SKM-1 (cell line): Measurements from ENCODE around the gene STAG3.
"Not testable (repeated sequence)": the region's sequence is repeated elsewhere in the genome, so short reads cannot be mapped to it uniquely, and the experiment has no call there.

ENCODE experiments used
- DNase-seq: peaks from one replicate; lab custom pipeline; 2025; ENCODE audit not compliant: unreplicated experiment; lab: John Stamatoyannopoulos, UW

The STAG3 gene

GRCh38 chr7:100171840-100172239 lies 5.9 kb upstream of the STAG3 start:
- DNase-seq = no peak

- no peak for DNase-seq
These were observed 3.8 kb upstream of the STAG3 start for GRCh38 chr7:100173806-100174495.

- DNase-seq = no peak
These were observed 3.1 kb upstream of the STAG3 start for GRCh38 chr7:100174582-100174981.

DNA sequence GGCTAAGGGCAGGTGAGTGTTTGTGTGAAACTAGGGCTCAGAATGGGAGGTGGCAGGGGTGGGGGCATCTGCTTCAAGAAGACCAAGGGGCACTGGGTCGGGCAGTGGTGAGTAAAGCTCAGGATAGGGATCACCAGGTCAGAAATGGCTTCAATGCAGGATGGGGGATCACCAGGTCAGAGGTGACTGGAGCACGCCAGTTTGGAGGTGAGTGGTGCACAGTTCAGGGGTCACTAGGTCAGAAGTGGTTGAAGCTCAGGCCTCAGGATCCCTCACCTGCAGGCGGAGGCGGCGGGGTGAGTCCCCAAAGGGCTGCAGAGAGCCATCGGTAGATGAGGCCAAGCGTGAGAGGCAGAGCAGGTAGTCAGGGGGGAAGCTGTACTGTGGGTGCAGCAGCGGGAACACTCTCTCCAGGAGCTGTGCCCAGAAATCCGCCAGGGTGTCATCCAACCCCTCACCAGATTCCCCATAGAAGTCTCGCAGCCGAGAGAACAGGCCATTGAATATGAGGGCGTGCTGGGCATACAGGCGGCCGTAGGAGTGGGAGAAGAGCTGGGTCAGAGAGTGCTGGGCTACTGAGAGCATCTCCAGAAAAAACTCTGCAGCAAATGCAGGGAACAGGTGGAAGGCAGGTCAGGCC lies 2.3 kb upstream of the STAG3 start:
- DNase-seq = no peak

DNA sequence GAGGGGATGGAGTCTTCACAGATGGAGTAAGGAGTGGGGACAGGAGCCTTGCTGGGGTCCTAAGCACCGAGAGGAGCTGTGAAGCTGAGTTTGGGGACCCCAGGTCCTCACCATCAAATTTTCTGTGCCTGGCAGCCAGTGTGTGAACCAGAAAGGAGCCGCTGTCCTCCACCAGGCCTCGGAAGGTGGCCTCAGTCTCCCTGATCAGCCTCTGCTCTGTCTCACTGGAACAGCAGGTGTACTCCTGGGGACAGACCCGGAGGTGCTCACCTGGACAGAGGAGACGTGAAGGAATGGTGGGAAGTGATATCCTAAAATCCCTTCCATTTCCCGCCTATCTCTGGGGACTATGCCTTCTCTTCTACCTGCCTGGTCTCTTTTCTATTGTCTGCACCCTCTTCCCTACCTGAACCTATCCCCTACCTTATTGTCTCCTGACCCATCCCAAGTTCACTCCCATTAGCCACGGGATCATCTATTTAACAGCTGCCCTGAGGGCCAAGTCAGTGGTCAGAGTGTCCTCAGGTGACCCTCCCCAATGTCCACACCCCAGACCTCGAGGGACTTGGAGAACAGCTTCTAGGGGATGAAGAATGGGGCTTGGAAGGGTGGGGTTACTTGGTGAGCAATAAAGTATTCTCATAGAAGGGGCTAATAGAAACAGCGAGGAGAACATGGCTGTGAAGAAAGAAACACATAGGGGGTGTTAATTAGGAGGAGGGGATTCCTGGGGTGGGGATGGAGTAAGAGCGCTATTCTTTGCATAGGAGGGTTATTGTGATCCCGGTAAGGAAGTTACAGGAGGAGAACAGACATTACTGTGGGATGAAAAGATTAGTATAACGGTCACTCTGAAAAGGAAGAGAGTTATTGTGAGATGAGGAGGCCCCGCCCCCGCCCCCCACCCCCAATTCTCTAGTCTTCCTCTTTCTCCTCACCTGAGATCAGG lies 1.3 kb upstream of the STAG3 start:
- no peak for DNase-seq

DNA sequence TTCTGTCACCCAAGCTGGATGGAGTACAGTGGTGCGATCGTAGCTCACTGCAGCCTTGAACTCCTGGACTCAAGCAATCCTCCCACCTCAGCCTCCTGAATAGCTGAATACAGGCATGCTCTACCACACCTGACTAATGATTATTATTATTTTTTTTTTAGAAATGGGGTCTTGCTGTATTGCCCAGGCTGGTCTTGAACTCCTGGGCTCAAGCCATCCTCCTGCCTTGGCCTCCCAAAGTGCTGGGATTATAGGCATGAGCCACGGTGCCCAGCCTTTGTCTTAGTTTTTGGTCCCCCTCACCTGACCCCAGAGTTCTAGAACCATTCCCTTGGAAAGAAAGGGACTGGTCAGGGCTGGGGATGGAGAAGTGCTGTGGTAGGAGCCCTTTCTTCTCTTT lies 2.4 kb downstream of the STAG3 start:
- DNase-seq = not testable (repeated sequence)

DNA sequence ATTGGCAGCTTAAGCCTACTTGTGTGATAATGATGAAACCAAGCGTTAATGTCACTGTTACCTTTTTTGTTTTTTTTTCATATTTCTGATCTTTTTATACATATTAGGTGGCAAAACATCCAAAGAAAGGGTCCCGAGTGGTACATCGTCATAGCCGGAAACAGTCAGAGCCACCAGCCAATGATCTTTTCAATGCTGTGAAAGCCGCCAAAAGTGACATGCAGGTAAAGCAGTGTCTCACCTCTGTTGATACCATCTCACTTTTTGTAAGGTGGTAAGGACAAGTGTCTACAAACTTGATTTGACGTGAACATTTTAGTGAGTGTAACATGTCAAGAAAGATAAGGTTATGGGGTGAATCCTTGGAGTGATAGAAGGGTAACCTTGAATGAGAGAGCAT lies 4.9 kb downstream of the STAG3 start:
- not testable (repeated sequence) for DNase-seq

DNA sequence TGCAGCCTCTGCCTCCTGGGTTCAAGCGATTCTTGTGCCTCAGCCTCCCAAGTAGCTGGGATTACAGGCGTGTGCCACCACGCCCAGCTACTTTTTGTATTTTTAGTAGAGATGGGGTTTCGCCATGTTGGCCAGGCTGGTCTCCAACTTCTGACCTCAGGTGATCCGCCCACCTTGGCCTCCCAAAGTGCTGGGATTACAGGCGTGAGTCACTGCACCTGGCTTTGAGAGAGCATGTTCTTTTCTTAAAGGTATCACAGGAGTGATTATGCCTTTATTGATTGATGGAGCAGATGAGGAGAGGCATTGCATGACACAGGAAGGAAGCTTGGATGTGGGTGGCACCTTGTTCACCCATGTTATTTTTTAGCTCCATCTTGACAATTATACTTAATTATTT lies 5.4 kb downstream of the STAG3 start:
- not testable (repeated sequence) for DNase-seq

DNA sequence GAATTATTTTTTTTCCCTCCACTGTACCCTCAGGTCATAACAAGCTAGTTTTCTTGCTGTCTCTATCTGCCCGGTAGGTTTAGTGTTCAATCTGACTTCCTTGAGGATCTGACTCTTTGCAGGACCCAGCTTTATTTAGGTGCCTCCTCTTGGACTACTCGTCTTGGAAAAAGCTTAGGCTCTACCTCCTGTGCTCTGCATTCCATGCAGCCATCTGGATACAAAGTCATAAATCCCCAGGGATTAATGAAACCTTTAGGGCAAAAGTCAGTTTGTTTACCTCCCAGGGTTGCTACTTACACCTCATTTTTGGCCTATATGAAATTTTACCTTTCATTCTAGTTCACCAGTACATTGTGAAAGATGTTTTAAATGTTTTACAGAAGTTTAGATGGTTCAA lies 8.0 kb downstream of the STAG3 start:
- no peak for DNase-seq

GRCh38 chr7:100189061-100189460 lies 11.3 kb downstream of the STAG3 start:
- DNase-seq = no peak

GRCh38 chr7:100190048-100190711 lies 12.5 kb downstream of the STAG3 start:
- DNase-seq = no peak

DNA sequence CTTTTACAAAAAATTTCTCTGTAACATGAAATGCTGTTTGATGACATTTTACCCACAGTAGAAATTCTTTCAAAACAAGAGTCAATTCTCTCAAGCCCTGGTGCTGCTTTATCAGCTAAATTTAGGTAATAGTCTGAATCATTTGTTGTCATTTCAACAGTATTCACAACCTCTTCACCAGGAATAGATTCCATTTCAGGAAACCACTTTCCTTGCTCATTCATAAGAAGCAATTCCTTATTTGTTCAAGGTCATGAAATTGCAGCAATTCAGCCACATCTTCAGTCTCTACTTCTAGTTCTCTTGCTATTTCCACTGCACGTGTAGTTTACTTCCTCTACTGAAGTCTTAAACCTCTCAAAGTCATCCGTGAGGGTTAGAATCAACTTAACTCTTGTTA lies 14.1 kb downstream of the STAG3 start:
- peak; percentile 36 for DNase-seq

DNA sequence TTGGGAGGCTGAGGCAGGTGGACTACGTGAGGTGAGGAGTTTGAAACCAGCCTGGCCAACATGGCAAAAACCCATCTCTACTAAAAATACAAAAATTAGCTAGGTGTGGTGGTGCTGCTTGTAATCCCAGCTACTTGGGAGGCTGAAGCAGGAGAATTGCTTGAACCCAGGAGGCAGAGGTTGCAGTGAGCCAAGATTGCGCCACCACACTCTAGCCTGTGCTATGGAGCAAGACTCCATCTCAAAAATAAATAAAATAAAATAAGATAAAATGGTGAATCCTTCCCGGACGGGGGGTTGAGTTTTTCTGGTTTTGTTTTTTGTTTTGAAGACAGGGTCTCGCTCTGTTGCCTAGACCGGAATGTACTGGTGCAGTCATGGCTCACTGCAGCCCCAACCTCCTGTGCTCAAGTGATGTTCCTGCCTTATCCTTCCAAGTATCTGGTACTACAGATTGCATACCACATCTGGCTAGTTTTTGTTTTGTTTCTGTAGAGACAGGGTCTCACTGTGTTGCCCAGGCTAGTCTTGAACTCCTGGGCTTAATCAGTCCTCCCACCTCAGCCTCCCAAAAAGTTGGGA lies 14.7 kb downstream of the STAG3 start:
- DNase-seq = not testable (repeated sequence)

GRCh38 chr7:100192969-100193368 lies 15.3 kb downstream of the STAG3 start:
- no peak for DNase-seq

DNA sequence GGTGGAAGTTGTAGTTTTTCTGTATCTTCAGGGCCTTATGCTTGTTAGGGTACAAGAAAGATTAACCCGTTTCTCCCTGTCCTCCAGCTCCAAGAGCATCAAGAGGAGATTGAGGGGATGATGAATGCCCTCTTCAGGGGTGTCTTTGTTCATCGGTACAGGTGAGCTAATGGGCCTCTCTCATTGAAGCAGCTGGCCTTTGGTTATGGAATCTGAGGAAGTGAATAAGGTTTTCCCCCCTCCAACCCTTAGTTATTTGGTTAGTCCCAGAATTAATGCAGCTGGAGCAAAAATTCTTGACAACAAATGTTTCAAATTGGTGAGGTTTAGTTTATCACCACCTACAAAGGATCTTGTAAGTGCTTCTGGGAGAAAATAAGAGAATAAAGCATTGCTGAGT lies 17.5 kb downstream of the STAG3 start:
- no peak for DNase-seq

DNA sequence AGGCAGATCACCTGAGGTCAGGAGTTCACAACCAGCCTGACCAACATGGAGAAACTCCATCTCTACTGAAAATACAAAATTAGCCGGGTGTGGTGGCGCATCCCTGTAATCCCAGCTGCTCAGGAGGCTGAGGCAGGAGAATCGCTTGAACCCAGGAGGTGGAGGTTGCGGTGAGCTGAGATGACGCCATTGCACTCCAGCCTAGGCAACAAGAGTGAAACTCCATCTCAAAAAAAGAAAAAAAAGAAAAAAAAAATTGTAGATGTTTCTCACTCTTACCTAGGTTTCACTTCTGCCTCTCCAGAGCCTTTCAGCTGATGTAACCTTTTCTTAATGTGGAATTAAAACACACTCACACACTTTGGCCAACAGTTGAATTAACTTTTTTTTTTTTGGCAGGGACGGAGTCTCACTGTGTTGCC lies 18.2 kb downstream of the STAG3 start:
- DNase-seq = not testable (repeated sequence)

DNA sequence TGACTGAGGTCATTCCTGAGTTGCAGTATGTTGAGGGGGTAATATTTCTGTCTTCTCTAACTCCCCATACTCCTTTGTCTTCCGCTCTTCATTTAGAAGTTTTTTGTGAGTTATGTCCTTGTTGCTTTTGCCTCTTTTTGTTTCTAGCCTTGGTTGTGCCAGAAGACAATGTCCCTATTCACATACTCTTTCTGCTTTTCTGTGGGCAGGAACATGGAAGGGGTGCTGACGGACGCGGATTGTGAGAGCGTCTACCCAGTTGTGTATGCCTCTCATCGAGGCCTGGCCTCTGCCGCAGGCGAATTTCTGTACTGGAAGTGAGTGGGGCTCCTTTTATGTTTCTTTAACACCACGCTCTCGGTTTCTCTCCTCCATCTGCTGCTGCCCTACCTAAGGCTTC lies 20.5 kb downstream of the STAG3 start:
- no peak for DNase-seq

GRCh38 chr7:100200693-100201092 lies 23.0 kb downstream of the STAG3 start:
- no peak for DNase-seq

DNA sequence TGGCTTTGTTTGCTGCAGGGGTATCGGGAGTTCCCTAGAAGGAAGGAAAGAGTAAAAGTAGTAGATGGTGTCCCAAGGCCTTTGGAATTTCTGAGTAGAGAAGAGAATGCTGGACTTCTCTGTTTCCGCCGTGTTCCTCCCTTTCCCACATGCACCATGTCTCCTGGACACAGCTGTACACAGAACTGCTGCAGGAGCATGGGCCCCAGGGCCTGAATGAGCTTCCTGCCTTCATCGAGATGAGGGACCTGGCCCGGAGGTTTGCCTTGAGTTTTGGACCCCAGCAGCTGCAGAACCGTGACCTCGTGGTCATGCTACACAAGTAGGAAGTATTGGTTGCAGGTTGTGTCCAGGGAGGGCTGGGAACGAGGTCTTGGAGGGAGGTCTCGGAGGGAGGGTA lies 26.7 kb downstream of the STAG3 start:
- DNase-seq = no peak

GRCh38 chr7:100208911-100209408 lies 31.2 kb downstream of the STAG3 start:
- no peak for DNase-seq

DNA sequence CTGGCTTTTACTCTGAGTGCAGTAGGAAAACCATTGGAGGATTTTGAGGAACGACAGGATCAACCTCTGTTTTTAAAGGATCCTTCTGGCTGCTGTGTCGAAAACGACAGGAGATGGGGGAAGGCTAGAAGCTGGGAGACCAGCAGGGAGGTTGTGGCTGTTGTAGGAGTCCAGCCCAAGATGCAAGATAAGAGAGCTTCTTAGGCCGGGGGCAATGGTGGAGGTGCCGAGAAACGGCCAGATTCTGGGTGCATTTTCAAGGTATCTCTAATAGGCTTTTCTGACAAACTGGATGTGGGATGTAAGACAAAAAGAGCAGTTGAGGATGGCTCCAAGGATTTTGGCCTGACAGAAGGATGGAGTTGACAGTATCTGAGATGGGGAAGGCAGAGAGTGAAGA lies 31.8 kb downstream of the STAG3 start:
- no peak for DNase-seq
